ENCODE results near the gene ARHGEF28. TPM values are rescaled to one million over a fixed set of nuclear protein-coding genes. Genes with fewer than 3 reads are reported as not detected.

The ARHGEF28 gene
- polyA plus RNA-seq, 3 donors: 50.6 to 53.2 (median 51.1) TPM

DNA sequence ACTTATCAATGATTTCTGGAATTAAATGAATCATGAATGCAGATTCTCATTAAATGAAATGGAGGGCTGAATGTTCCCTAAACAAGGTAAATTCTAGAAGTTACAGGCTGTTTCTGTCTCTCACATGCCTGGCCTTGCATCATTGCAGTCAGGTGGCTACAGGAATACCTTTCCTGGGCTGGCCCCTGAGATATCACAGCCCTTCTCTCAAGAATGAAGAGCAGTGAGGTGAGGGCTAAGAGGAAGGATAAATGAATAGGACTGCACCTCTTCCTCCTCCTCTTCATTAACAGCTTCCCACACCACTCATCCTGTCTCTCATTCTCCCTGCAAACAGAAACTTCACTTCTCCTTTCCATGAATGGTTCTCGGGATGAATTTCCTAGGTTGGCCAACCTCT is 22.5 kb downstream of the ARHGEF28 start:
- no peak for DNase-seq (ENCODE audit: low read depth in 3 of 3, low spot score in 2 of 3)

DNA sequence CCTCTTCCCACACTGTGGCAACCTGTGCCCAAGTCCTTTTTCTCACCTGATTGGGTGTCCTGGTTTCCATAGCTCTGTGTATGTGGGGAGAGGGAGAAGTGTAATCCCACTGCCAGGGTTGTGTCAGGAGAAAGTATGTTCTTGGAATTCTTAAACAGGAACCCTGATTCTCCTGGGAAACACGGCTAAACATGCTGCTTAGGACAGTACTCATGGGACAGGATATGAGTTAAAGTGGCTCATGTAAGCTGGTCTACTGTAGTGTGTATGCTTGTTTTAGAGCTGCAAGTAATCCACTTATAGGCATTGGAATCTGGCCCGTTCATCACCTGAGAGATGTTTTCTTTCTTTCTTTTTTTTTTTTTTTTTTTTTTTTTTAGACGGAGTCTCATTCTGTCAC is 23.9 kb downstream of the ARHGEF28 start:
- no peak for DNase-seq (ENCODE audit: low read depth in 3 of 3, low spot score in 2 of 3)

DNA sequence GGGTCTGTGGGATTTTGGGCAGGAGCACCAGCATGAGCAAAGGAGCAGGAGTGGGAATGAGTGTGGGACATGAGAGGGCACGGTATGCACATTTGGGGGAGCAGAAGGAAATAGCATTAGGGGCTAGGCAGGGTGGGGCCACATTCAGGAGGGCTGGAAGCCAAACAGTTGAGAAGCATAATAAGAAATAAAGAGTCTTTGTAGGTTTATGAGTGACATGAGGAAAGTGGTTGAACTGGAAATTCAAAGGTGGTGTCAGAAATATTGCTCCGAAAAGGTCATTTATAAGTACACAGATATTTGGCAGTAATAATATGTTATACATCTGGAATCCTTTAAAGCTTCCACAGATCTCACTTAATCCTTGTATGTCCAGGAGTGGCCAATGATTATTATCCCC is 26.4 kb downstream of the ARHGEF28 start:
- DNase-seq (ENCODE audit: low read depth in 3 of 3, low spot score in 2 of 3): no peak

- DNase-seq (ENCODE audit: low read depth in 3 of 3, low spot score in 2 of 3): no peak
Observed at GRCh38 chr5:73654171-73654811, 28.3 kb downstream of the ARHGEF28 start.

DNA sequence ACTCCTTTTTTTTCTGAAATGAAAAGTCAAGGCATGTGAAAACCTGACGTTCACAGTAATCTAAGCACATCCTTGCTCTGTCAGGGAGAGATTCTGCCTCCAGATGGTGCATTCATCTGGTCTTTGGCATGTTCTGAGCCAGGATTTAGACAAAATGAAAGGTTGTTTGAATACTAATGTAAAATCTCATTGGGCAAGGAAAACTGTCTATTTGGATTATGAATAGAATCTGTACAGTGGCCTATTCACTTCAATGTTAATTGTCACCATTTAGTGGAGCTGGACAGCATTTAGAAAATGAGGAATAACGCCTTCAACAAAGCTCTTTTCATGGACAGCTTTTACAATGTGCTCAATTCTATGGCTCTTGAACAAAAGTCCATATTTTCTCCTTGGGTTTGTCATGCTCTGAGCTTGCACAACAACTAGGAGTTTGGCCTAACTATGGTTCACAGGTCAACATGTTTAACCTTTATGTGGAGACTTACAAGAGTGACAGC is 28.9 kb downstream of the ARHGEF28 start:
- no peak for DNase-seq (ENCODE audit: low read depth in 3 of 3, low spot score in 2 of 3)

DNA sequence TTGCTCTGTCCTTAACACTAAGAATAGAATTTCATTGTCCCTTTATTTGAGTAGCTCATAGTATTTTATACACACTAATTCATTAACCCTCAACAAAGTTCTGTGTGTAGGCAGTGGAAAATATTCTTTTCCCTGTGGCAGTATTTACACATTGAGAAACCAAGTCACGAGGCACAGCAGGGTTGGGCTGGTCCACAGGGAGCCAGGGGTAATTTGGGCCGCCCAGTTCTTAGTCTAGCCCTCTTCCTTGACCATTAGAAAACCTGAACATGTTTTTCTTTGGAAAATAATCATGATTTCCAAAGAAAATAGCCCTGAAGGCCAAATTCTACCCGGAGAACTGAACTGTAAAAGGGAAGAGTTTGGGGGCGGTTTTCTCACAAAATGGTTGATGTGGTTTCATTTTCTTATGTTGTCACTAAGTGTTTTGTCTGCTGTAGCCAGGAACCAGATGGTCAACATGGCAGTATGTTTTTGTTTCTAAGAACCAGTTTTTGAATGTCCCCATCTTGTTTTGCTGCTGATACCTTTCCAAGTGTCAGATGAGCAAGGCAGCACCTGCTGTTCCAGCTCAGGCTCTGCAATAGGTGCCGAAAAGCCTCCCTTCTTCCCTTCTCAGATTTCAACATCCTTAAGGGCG is 29.6 kb downstream of the ARHGEF28 start:
- DNase-seq (ENCODE audit: low read depth in 3 of 3, low spot score in 2 of 3): no peak

DNA sequence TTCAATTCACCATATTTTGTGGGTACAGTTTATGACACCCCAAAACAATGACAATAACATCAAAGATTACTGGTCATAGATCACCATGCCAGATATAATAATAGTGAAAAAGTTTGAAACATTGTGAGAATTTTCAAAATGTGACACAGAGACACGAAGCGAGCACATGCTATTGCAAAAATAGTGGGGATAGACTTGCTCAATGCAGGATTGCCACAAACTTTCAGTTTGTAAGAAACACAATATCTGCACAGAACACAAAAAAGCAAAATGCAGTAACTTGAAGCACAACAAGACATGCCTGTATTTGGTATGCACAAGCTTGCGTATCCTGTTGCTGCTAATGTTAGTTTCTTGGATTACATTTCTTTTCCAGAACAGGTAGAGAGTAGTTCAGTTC is 35.8 kb downstream of the ARHGEF28 start:
- DNase-seq (ENCODE audit: low read depth in 3 of 3, low spot score in 2 of 3): no peak

GRCh38 chr5:73663161-73663859 is 37.3 kb downstream of the ARHGEF28 start:
- no peak for DNase-seq (ENCODE audit: low read depth in 3 of 3, low spot score in 2 of 3)

DNA sequence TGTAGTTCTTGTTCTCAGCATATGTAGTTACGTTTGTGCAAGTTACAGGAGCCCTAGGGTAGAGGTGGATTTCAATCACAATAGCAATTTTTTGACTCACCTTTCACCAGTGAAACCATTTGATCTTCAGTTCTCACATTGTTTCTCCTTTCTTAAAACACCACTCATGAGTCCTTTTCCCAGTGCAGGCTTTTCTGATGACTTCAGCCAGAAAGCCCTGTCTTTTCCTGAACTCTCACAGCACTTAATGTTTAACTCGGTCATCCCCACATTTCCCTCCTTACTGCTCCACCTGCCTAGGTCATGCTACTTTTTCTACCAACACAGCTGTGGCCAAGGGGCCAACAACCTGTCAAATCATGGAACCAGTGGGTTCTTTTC is 37.9 kb downstream of the ARHGEF28 start:
- no peak for DNase-seq (ENCODE audit: low read depth in 3 of 3, low spot score in 2 of 3)

DNA sequence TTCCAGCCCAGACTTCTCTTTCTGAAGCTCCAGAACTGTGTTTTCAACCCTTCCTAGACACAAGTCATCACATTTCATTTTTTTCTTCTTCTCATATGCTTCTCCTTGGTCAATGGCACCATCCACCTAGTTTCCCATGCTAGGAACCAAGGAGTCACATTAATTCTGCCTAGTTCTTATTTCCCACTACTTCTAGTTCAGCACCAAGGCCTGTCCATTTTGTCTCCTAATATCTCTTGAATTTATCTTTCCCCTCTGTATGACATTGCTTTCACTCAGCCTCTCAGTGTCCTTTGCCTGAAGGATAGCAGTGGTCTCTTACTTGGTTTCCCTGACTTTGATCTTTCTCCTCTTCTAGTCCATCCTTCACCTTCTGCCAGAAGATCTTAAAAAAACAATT is 38.8 kb downstream of the ARHGEF28 start:
- no peak for DNase-seq (ENCODE audit: low read depth in 3 of 3, low spot score in 2 of 3)

- DNase-seq (ENCODE audit: low read depth in 3 of 3, low spot score in 2 of 3): no peak
Observed at GRCh38 chr5:73666891-73667290, 40.9 kb downstream of the ARHGEF28 start.

DNA sequence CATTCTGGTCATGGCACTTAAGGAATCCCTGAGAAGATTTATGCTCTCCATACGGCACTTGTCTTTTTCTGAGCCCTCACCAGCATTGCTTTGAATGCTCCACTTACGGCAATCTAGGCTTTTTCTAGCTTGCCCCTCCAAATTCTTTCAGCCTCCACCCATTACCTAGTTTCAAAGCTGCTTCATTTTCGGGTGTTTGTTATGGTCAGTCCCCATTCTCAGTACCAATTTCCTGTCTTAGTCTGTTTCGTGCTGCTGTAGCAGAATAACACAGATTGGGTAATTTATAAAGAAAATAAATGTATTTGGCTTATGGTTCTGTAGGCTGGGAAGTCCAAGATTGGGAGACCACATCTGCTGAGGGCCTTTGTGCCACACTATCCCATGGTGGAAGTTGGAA is 42.0 kb downstream of the ARHGEF28 start:
- DNase-seq (ENCODE audit: low read depth in 3 of 3, low spot score in 2 of 3): no peak

DNA sequence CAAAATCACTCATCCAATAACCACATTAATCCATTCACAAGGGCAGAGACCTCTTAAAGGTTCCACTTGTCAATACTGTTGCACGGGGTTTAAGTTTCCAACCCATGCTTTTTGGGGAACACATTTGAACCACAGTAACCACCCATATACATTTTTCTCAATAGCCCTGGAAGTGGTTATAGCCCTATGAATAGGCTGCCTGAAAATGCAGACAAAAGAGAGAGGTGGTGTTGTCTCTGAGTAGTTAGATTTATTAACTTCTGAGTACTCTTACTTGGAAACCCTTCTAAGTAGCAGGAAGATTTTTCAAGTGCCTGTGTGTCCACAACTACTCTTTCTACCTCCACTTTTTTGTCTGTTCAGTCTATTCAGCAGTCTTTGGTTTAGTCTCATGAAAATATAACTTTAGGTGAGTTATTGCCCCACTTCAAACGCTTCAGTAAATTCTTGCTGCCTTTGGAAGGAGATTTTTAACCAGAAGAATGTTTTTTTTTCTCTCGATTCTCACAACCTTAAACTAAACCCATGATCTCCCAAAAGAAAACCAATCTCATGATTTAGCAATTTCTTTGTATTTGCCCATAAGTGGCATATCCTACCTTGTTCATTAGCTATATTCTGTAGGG is 42.6 kb downstream of the ARHGEF28 start:
- DNase-seq (ENCODE audit: low read depth in 3 of 3, low spot score in 2 of 3): no peak

DNA sequence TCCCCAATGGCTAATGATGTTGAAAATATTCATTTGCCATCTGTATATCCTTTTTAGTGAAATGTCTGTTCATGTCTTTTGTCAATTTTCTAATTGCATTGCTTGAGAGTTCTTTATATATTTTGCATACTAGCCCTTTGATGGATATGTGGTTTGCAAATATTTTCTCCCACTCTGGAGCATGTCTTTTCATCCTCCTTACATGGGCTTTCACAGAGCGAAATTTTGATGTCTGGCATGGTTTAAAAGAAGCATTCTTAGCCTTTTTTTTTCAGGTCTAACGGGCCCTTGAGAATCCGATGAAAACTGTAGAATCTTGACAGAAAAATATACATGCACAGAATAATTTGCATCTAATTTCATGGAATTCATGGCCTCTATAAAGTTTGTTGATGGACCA is 44.7 kb downstream of the ARHGEF28 start:
- DNase-seq (ENCODE audit: low read depth in 3 of 3, low spot score in 2 of 3): no peak

GRCh38 chr5:73672132-73672531 is 46.1 kb downstream of the ARHGEF28 start:
- DNase-seq (ENCODE audit: low read depth in 3 of 3, low spot score in 2 of 3): no peak

DNA sequence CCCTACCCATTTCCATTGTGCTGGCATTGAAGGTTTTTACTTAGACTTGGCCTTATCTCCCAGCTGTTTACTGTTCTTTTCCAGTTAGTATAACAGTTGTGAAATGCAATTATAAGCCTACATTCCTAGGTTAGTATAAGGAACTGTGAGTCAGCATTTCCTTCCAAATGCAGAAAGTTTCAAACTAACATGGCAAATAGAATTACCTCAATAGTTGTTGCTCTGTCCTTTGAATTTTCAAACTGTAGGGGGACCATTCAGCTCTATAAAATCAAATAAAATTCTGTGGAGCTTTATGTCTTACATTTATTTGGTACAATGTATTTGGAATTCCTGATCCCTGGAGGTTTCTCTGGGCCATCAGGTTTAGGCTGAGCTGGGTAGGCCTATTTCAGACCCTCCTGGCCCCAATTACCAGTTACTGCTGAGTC is 47.2 kb downstream of the ARHGEF28 start:
- no peak for DNase-seq (ENCODE audit: low read depth in 3 of 3, low spot score in 2 of 3)

DNA sequence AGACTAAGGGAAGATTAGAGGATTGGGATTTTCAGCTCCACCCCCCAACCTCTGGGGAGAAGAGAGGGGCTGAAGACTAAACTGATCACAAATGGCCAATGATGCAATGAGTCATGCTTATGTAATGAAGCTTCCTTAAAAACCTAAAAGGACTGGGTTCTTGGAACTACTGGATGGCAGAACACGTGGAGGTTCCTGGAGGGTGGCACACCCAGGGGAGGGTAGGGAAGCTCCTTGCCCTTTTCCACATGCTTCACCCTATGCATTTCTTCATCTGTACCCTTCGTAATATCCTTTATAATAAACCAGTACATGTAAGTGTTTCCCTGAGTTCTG is 48.6 kb downstream of the ARHGEF28 start:
- DNase-seq (ENCODE audit: low read depth in 3 of 3, low spot score in 2 of 3): no peak

DNA sequence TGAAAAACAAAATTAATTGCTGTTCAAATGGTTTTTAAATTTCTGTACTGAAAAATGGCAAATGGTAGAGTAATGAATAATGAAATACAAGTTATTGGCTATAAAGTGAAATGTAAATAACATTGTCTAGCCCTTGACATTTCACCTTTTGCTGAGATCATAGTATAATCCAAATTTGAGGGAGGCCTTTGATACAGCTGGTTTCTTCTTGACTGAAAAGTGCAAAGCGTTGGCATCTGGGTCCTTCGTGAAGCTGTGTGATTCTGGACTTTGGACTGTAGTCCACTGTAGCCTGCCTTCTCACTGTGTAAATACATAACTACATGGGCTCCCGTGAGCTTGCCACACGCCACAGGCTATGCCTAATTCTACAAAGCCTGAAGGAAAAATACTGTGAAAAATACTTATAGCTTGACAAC is 52.3 kb downstream of the ARHGEF28 start:
- no peak for DNase-seq (ENCODE audit: low read depth in 3 of 3, low spot score in 2 of 3)

GRCh38 chr5:73678807-73679206 is 52.8 kb downstream of the ARHGEF28 start:
- no peak for DNase-seq (ENCODE audit: low read depth in 3 of 3, low spot score in 2 of 3)

DNA sequence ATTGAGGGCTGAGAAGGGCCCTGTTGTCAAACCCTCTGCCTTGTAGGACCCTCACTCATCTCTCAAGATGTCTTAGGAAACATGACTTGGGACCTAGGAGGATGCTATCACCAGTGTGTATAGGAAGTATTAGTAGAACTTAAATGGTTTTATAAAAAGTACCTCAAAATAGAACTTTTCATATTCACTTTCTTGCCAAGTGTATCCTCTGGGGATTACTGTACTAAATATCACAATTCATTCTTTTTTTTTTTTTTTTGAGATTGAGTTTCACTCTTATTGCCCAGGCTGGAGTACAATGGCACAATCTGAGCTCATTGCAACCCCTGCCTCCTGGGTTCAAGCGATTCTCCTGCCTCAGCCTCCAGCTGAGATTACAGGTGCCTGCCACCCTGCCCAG is 56.2 kb downstream of the ARHGEF28 start:
- no peak for DNase-seq (ENCODE audit: low read depth in 3 of 3, low spot score in 2 of 3)

DNA sequence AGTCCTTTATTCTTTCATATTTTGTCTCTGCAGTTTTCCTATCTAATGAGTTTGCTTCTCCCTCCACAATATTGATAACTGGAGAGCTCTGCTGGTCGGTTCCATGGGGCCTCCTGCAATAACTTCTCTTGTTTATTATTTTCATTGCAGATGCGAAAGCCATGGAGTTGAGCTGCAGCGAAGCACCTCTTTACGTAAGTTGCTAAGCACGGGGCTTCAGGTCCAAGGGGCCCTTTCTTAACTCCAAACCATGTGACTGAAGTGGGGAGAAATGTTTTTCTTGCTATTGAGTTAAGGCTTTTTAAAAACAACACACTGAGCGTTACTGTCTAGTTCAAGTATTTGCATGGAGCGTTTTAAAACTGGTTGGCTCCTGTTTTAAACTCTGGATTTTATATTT is 58.7 kb downstream of the ARHGEF28 start:
- DNase-seq (ENCODE audit: low read depth in 3 of 3, low spot score in 2 of 3): no peak

DNA sequence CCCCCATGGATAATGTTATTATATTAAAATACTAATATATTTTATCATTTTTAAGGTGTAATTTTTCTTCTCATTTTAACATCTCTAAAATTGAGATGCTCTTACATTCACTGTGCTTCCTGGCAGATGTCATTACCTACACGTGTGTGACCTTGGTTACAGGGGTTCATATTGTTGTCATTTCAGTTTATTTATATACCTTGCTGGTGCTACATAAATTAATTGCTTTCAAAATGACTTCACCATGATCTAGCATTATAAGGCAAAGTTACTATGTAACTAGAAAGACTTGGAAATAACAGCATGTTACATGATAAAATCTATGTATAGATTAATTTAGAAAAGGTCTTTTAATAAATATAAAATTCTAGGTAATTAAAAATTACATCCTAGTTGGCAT is 60.9 kb downstream of the ARHGEF28 start:
- DNase-seq (ENCODE audit: low read depth in 3 of 3, low spot score in 2 of 3): no peak
